NCI-H2227 (cell line): Measurements from ENCODE around the gene PCDHGC5.

Source experiments
- DNase-seq: peaks from one replicate; lab custom pipeline; 2025; ENCODE audit not compliant: unreplicated experiment; lab: John Stamatoyannopoulos, UW

The PCDHGC5 gene

DNA sequence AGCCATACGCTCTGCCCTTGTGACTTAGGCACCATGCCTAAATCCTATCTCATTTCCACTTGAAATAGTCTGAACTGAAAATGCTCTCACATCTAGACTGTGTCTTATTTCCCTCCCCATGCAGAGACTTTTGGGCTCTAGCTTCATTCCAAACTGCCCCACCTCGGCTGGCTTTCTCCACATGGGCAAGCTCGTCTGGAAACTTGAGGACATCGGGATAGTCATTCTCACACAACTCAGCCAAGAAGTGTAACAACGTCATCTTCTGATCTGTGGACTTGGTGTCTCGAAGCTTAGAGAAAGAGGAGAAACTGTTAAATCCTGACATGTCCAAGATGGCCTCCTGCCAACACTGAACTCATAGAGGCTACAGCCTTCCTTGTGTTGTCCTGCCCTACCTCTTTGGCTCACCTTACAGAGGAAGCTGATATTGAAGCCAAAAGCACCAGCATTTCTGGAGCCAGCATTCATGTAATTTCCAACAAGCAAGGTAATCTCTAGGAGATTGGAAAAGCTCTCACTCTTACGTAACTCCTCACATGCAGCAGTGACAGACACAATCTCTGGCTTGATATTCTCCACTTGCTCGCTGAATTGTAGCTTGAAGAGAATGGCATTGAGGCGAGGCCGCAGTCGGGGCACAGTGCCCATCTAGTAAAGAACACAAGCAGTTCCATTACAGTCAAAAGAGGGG lies 39.6 kb downstream of the PCDHGC5 start:
- DNase-seq = no peak

DNA sequence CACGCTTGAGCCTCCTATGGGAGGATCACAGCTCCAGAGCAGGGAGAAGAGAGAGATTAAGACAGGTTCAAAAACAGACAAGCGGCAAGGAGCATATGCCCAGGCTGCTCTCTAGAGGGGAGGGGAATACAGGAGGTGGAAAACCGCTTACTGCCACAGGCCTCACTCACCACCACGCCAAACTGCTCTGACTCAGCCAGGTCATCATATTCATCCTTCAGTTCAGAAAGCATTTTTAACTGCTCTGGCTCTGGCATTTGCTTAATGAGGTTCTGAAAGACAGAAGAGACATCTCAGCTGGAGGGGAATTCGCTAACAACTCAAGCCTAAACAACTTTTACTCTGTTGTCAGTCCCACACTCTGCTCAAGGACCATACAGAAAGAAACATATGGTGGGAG lies 40.1 kb downstream of the PCDHGC5 start:
- no peak for DNase-seq

DNA sequence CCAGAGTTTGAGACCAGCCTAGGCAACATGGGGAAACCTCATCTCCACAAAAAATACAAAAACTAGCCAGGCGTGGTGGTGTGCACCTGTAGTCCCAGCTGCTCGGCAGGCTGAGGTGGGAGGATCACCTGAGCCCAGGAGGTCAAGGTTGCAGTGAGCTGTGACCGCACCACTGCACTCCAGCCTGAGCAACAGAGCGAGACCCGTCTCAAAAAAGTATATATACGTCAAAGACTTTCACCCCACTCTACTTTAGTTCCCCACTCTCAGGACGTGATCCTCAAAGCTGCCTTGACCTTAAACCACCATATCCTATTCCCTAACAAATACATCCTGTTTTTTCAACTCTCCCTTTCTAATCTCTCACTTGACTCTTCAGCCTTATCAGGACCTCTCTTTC lies 41.0 kb downstream of the PCDHGC5 start:
- no peak for DNase-seq

DNA sequence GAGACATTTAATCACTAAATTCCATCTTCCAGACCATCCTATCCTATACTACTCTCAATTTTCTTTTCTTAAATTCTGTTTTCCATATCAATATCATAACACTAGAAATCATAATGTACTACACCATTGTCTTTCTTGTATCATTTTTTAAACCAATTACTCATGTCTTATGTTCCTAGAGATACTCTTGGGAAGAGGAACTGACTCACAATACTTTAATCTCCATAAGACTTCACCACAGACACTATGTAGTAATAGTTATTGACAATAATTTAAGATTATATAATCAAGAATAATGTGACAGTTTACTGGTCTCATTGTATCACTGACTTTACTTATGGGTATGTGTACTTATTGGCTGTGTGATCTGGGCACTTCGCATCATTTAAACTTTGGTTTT lies 43.8 kb downstream of the PCDHGC5 start:
- DNase-seq = no peak

DNA sequence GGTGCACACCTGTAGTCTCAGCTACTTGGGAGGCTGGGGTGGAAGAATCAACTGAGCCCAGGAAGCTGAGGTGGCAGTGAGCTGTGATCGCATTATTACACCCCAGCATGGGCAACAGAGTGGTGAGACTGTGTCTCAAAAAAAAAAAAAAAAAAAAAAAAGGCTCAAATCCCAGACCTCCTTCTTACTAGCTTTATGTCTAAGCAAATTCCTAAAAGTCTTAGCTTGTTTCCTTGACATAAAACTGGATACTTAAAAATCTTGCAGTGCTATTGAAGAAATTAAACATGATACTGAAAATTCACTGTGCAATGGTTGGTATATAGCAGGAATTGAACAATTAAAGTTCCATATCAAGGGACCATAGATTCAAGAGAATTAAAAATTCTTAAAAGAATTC lies 45.0 kb downstream of the PCDHGC5 start:
- no peak for DNase-seq

DNA sequence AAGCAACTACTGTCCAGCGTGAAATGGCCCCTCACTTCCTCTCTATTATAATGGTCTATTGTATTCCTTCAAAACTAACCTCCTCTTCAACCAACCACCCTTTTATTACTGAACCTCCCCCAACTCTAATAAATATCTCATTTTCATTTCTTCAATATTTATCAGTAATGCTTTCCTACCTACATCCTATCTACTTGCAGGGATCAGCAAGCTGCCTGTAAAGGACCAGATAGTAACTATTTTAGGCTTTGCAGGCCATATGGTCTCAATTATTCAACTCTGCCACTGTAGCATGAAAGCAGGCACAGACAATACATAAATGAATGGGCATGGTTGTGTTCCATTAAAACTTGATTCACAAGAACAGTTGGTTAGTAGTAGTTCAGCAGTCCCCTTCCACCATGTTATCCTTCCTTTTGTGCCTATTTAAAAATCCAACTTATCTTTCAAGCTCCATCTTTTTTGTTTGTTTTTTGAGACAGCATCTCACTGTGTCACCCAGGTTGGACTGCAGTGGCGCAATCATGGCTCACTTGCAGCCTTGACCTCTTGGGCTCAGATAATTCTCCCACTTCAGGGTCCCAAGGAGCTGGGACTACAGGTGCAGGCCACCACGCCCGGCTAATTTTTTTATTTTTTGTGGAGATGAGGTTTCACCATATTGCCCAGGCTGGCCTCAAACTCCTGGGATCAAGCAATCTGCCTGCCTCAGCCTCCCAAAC lies 45.8 kb downstream of the PCDHGC5 start:
- DNase-seq = no peak
